Amygdala (tissue), 56 donors: ENCODE measurements around the gene TRIP11.
A peak's percentile ranks its signal among the peaks of the same experiment; 100 is the strongest.

ENCODE experiments used
- DNase-seq, 56 donors: peaks; one replicate each; lab custom pipeline; 2025; lab: John Stamatoyannopoulos, UW

Gene TRIP11

GRCh38 chr14:92012121-92012748, 27.6 kb downstream of the TRIP11 start:
- no peak for DNase-seq

GRCh38 chr14:92010644-92011043, 29.2 kb downstream of the TRIP11 start:
- DNase-seq: no peak

DNA sequence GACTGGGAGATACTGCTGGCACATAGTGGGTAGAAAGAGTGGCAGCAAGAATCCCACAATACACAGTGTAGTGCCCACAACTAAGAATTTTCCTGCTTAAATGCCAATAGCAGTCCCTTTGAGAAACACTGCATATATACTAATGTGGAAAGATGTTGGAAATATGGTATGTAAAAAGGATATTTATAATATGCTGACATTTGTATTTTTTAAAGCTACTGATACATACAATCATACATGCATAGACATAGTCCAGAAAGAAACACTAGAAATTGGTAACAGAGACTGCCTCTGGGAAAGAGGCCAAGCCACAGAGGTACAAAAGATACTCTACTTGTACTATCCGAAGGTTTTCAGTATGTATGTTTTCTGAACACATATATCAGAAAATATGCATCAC, 30.3 kb downstream of the TRIP11 start:
- no peak for DNase-seq

- no peak for DNase-seq
Observed at GRCh38 chr14:92005019-92005418, 34.8 kb downstream of the TRIP11 start.

- DNase-seq: no peak
Observed at GRCh38 chr14:92004062-92004461, 35.8 kb downstream of the TRIP11 start.

DNA sequence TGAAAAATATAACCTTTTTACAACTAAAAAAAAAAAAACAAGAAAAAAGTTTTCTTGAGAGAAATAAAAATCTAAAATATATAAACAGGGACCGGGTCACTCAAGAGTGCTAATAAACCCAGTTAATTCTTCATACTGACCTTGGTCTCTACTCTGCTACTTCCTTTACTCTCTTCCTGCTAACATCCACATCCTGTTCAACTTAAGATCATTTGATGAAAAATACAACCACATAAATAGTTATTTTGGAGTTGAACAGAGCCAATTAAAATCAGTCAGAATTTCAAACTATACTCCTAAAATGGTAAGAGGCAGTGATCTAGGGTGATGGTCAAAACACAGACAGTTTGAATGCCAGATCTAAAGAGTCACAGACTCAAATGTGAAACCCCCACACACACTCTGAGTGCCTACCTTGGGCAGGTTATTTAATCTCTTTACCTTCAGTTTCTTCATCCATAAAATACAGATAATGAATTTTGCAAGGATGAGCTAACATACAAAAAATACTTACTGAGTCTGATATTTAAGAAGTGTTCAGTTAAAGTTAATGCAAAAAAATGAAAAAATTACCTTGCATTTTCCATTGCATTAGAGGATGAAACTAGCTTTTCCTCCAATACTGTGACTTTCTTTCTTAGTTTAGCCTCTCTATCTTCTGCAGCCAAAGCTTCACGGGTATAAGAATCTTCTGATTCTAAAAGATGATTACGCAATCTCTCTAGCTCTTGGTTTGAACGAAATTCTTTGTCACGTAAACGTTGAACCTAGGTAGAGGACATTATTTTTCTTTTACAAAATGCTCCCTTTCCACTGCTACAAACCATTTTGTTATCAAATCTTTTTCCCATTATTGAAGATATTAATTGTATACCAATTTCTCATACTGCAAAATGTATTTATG, 40.9 kb downstream of the TRIP11 start:
- no peak for DNase-seq

GRCh38 chr14:91997492-91997891, 42.4 kb downstream of the TRIP11 start:
- DNase-seq: no peak

DNA sequence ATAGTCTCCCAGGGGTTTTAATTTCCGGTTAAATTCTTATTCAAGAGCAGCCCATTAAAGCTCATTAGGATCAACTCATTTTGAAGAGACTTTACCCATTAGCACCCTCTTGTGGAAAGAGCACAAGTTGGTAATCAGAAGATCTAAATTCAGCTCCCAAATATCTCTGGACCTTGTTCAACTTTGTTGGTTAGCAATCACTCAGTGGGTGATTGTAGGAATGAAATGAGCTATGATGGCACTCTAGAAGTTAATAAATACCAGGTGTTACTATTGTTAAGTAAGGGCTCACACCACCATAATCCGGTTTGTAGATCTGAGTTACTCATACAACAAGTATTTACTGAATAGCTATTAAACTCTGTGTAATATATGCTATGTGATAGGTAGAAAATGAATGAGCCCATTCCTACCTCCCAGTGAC, 42.9 kb downstream of the TRIP11 start:
- DNase-seq: peak in 1 of 56 donors; percentile 11

DNA sequence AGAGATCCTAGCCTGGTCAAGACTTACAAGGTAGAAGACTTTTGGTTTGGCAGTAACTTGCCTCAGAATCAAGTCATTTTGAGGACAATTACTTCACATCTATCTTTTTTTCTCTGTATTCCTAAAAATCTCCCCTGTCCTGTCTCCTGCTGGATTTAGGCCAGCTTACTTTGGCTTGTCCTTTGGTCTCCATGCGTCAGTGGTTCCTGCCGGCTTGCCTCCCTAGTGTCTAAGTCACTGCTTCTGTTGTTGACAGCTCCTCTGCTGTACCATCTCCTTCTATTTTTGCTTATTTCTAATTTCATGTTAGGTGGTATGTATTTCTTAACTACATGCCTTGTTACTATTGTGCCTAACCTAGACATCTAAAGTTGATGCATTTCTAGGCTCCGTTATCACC, 52.7 kb downstream of the TRIP11 start:
- no peak for DNase-seq

GRCh38 chr14:91985521-91986255, 54.2 kb downstream of the TRIP11 start:
- DNase-seq: no peak

DNA sequence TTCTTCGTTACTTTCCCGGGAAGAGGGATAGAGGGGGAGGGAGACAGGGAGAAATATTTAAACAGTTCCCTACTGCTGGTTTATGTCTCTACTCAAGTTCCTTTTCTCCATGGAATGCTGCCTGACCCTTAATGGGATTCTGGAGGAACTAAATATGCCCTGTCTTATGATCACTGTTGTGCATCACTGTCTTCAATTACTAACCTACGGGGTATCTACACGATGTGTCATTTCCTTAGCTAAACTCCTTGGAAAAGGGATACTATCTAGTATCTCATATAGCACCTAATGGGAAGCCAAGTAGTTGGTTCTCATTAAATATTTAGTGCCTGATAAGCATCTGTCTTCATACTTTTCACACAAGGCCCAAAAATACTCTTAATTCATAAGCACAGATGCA, 54.9 kb downstream of the TRIP11 start:
- DNase-seq: no peak

GRCh38 chr14:91983588-91983987, 56.3 kb downstream of the TRIP11 start:
- DNase-seq: no peak

GRCh38 chr14:91980157-91980556, 59.7 kb downstream of the TRIP11 start:
- DNase-seq: peak in 1 of 56 donors; percentile 8

- DNase-seq: no peak
Observed at GRCh38 chr14:91977884-91978283, 62.0 kb downstream of the TRIP11 start.

GRCh38 chr14:91975763-91976162, 64.1 kb downstream of the TRIP11 start:
- no peak for DNase-seq

DNA sequence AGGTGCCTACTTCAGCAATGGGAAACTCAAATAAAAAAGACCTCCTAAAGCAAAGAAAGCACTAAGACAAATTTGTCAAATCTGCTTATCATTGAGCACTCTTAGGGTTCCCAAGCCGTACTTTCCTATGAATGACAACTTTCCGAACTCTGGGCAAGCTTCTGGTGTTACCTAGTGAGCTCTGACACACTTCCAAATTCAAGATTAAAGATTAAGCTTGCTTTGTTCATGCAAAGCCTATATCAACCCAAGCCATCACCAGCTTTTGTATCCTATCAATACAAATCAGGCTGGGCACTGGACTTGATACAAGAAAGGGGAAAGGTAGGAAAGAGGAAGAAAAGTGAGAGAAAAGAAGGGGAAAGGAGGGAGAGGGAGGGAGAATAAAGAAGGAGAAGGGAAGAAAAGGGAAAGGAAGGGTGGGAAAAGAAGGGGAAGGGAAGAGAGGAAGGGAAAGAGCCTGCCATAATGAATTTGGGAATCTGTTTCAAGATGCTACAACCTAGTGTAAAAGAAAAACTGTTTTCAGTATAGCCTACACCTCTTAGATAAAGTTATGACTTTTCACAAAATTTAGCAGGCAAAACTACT, 68.6 kb downstream of the TRIP11 start:
- DNase-seq: no peak

DNA sequence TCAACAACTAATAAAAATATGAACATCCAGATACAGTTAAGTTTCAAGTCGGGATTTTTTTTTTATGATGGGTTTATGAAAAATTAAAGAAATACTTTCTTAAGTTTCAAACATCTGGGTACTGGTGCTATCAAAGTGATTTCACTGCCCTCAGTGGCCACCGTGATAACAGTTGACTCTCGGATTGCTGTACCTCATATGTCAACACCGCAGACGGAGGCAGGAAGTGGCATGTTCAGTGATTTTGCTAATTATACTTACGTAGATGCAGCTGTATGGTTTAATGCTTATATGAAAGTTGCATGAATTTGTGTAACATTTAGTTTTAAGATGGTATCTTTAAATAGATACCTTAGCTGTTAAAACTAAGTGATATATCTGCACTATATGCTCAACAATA, 71.6 kb downstream of the TRIP11 start:
- no peak for DNase-seq

GRCh38 chr14:91964724-91965123, 75.1 kb downstream of the TRIP11 start:
- peak in 7 of 56 donors; percentile 14 to 38 (median 24) for DNase-seq

DNA sequence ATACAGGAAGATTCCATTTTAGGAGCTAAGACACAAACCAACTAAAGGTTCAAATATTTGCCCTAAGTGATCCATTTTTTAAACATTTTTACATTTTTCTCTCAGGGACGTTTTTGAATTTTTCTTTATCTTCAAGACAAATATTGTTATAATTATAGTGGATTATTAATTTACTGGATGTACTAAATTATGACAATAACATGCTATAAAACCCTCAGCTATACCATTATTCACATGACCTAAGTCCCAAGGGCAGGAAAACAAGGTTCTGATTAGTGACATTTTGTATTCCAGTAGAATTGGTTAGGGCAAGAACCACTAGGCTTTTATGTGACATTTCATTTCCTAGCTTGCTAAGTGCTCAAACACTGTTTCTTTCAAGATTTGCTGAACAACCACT, 75.8 kb downstream of the TRIP11 start:
- no peak for DNase-seq

GRCh38 chr14:91963465-91963864, 76.4 kb downstream of the TRIP11 start:
- no peak for DNase-seq
